ENCODE results near the gene TLE5.
A peak's percentile ranks its signal among the peaks of the same experiment; 100 is the strongest.

The TLE5 gene

DNA sequence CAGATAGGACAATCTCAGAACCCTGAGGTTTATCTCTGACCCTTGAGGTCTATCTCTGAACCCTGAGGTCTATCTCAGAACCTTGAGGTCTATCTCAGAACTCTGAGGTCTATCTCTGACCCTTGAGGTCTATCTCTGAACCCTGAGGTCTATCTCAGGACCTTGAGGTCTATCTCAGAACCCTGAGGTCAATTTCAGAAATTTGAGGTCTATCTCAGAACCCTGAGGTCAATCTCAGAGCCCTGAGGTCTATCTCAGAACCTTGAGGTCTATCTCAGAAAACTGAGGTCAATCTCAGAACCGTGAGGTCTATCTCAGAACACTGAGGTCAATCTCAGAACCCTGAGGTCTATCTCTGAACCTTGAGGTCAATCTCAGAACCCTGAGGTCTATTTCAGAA, 35.5 kb downstream of the TLE5 start:
- Histone ChIP-seq H3K9me3 (ENCODE audit: severe bottlenecking) (no peaks in the 10 kb centered on the region), H3K36me3 (no peaks in the 10 kb centered on the region), H3K27ac (no peak overlapping the region), H3K4me3 (ENCODE audit: low read depth, low read length) (no peak overlapping the region), H3K27me3 (ENCODE audit: insufficient read depth, low read depth, severe bottlenecking) (no peaks in the 10 kb centered on the region)
- no peak for DNase-seq
- TF ChIP-seq, protein P1, sequence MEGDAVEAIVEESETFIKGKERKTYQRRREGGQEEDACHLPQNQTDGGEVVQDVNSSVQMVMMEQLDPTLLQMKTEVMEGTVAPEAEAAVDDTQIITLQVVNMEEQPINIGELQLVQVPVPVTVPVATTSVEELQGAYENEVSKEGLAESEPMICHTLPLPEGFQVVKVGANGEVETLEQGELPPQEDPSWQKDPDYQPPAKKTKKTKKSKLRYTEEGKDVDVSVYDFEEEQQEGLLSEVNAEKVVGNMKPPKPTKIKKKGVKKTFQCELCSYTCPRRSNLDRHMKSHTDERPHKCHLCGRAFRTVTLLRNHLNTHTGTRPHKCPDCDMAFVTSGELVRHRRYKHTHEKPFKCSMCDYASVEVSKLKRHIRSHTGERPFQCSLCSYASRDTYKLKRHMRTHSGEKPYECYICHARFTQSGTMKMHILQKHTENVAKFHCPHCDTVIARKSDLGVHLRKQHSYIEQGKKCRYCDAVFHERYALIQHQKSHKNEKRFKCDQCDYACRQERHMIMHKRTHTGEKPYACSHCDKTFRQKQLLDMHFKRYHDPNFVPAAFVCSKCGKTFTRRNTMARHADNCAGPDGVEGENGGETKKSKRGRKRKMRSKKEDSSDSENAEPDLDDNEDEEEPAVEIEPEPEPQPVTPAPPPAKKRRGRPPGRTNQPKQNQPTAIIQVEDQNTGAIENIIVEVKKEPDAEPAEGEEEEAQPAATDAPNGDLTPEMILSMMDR (IDR thresholded peaks at IDR 0.05; ENCODE audit: low read depth, low read length): no peak

DNA sequence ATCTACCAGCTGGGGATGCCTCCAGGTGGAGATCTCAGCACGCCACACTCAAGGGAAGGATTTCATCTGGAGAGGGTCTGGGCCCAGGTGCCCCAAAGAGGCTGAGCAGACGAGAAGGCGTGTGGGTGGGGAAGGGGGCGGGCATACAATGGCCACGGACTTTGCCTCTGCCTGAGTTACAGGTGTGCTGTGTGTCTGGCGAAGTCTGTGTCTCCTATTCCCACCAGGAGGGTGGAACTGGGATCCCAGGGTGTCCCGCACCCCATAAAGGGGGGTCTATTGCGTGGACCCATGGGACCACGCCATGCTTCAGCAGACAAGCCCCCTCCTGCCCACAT, 36.8 kb downstream of the TLE5 start:
- Histone ChIP-seq H3K4me3 (ENCODE audit: low read depth, low read length) (peak overlapping the region; percentile 41), H3K36me3 (no peaks in the 10 kb centered on the region), H3K9me3 (ENCODE audit: severe bottlenecking) (no peaks in the 10 kb centered on the region), H3K27me3 (ENCODE audit: insufficient read depth, low read depth, severe bottlenecking) (no peaks in the 10 kb centered on the region), H3K27ac (peak overlapping the region; percentile 90)
- no peak for DNase-seq
- TF ChIP-seq, protein P1 (IDR thresholded peaks at IDR 0.05; ENCODE audit: low read depth, low read length): no peak

DNA sequence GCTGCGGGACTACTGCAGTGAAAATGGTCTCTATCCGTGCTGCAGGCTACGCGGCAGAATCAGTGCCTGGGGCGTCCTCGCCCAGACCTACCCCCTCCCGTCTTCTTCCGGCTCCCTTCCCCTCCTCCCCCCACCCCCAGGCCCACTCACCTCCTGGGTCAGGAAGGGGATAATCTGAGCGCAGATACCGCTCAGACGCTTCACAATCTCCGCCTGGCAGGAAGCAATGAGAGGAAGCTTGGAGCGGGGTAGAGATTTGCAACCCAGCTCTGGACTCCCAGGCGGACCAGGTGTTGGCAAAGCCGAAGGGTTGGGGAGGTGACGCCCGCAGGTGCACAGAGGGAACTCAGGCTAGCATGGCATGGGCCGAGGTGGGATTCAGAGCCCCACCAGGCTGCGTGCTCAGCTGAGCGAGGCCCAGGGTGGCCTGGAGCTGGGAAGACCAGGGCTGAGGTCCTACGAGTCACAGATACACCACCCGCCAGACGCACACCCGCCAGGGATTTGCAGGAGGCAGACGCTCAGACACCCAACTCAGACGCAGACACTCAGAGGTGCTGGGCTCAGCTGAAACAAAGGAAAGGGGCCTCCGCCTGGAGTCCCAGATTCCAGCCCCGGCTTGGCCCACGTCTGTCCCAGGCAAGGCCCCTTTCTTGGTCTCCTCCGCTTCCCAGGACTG, 37.3 kb downstream of the TLE5 start:
- H3K27me3 ChIP-seq (ENCODE audit: insufficient read depth, low read depth, severe bottlenecking): no peaks in the 10 kb centered on the region
- no peaks in the 10 kb centered on the region for H3K9me3 ChIP-seq (ENCODE audit: severe bottlenecking)
- no peaks in the 10 kb centered on the region for H3K36me3 ChIP-seq
- peak overlapping the region; percentile 41 for H3K4me3 ChIP-seq (ENCODE audit: low read depth, low read length)
- DNase-seq: peak; percentile 74
- TF ChIP-seq, protein P1 (IDR thresholded peaks at IDR 0.05; ENCODE audit: low read depth, low read length): no peak
- H3K27ac ChIP-seq: peak overlapping the region; percentile 90

DNA sequence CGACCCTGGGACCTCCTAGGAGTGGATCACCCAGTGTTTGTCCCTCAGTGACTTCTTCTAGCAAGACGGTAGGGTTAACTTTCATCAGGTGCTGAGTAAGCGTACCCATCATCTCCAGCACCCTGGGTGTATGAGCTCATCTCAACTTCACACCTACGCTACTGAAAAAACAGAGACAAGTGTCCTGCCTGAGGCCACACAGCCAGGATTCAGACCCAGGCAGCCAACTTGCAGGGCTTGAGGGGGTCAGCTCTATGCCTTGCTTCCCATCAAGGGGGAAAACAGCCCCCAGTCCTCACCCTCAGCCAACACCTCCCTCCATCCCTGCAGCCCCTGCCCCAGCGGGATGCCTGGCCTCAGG, 37.8 kb downstream of the TLE5 start:
- TF ChIP-seq, protein P1 (IDR thresholded peaks at IDR 0.05; ENCODE audit: low read depth, low read length): no peak
- Histone ChIP-seq H3K27me3 (ENCODE audit: insufficient read depth, low read depth, severe bottlenecking) (no peaks in the 10 kb centered on the region), H3K4me3 (ENCODE audit: low read depth, low read length) (peak overlapping the region; percentile 41), H3K36me3 (no peaks in the 10 kb centered on the region), H3K27ac (peak overlapping the region; percentile 90), H3K9me3 (ENCODE audit: severe bottlenecking) (no peaks in the 10 kb centered on the region)
- DNase-seq: no peak

DNA sequence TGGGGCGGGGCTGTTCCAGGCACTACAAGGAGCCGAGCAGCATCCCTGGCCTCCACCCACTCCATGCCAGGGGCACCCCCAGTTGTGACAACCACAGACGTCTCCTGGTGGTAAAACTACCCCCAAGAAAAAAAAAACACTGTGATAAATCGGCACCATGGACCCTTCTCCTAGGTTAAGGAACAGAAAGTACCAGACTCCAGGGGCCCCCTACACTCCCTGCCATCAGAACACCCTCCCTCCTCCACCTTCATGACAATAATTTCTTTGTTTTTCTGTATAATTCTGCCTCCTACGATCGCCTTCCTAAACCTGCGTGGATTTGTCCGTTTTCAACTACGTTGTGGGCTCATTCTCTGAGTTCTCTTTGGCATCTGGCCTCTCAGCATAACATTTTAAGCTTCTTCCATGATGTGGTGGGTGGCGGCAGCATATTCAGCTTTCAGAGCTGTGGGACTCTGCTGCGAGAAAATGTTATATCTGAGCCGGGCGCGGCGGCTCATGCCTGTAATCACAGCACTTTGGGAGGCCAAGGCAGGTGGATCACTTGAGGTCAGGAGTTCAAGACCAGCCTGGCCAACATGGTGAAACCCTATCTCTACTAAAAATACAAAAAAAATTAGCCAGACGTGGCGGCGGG, 41.9 kb downstream of the TLE5 start:
- no peak for DNase-seq
- TF ChIP-seq, protein P1 (IDR thresholded peaks at IDR 0.05; ENCODE audit: low read depth, low read length): no peak
- Histone ChIP-seq H3K4me3 (ENCODE audit: low read depth, low read length) (no peak overlapping the region), H3K36me3 (no peaks in the 10 kb centered on the region), H3K9me3 (ENCODE audit: severe bottlenecking) (no peaks in the 10 kb centered on the region), H3K27ac (no peak overlapping the region), H3K27me3 (ENCODE audit: insufficient read depth, low read depth, severe bottlenecking) (no peaks in the 10 kb centered on the region)

All from WERI-Rb-1 (cell line).